ENCODE results near the gene MAPK1.

DNA sequence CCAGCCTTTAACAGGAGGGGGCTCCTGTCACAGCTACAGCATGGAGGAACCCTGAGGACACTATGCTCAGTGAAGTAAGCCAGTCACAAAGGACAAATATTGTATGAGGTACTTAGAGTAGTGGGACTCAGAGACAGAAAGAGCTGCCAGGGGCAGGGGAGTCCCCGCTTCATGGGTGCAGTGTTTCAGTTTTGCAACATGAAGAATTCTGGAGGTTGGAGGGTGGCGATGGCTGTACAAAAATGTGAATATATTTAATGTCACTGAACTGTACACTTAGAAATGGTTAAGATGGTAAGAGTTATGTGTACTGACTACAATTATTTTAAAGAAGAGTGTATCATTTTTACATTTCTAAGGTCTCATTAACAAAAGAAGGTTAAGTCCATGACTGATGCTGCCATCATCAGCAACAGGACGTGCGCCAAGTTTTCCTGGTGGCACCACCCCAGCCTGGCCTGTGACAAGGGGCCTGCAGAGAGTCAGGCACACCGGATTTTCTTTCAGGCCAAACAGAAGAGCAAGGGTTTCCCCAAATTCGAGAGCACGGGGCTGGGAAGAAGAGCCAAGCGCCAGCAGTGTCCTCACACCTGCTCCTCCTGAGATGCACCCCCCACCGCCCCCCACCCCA is 153.9 kb downstream of the MAPK1 start:
- TF ChIP-seq, protein P1, sequence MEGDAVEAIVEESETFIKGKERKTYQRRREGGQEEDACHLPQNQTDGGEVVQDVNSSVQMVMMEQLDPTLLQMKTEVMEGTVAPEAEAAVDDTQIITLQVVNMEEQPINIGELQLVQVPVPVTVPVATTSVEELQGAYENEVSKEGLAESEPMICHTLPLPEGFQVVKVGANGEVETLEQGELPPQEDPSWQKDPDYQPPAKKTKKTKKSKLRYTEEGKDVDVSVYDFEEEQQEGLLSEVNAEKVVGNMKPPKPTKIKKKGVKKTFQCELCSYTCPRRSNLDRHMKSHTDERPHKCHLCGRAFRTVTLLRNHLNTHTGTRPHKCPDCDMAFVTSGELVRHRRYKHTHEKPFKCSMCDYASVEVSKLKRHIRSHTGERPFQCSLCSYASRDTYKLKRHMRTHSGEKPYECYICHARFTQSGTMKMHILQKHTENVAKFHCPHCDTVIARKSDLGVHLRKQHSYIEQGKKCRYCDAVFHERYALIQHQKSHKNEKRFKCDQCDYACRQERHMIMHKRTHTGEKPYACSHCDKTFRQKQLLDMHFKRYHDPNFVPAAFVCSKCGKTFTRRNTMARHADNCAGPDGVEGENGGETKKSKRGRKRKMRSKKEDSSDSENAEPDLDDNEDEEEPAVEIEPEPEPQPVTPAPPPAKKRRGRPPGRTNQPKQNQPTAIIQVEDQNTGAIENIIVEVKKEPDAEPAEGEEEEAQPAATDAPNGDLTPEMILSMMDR (conservative IDR thresholded peaks at IDR 0.05), result no peak; the same call in 1 of the 2 replicates
- TF ChIP-seq ZFX (IDR thresholded peaks at IDR 0.05), result no peak
